Activated CD8-positive, alpha-beta memory T cell treated with anti-CD3 and anti-CD28 coated beads for 48 hours (primary cell): ENCODE results near the gene MUC5AC.
"Not testable (repeated sequence)": the region's sequence is repeated elsewhere in the genome, so short reads cannot be mapped to it uniquely, and the experiment has no call there.

Experiments used
- DNase-seq, 3 experiments: peaks; one replicate each; pipeline ENCODE4 v3.0.0-alpha.2; 2020; ENCODE audit warnings: low read depth in 2 of 3, low spot score in 2 of 3

MUC5AC gene

GRCh38 chr11:1148752-1149180, 9.0 kb upstream of the MUC5AC start:
- DNase-seq, result no peak

- DNase-seq, result no peak
Measured at GRCh38 chr11:1149545-1149944, 8.2 kb upstream of the MUC5AC start.

- no peak for DNase-seq
Measured at GRCh38 chr11:1150116-1150515, 7.6 kb upstream of the MUC5AC start.

- no peak for DNase-seq
Measured at GRCh38 chr11:1150769-1151365, 6.9 kb upstream of the MUC5AC start.

GRCh38 chr11:1151366-1152315, 6.1 kb upstream of the MUC5AC start:
- no peak for DNase-seq

GRCh38 chr11:1152316-1153104, 5.2 kb upstream of the MUC5AC start:
- peak in 1 of 3 experiments; percentile 20 for DNase-seq

- no peak for DNase-seq
Measured at GRCh38 chr11:1153105-1153950, 4.4 kb upstream of the MUC5AC start.

GRCh38 chr11:1153951-1154493, 3.7 kb upstream of the MUC5AC start:
- no peak for DNase-seq

GRCh38 chr11:1154656-1155055, 3.1 kb upstream of the MUC5AC start:
- DNase-seq, result not testable (repeated sequence)

GRCh38 chr11:1155274-1155693, 2.5 kb upstream of the MUC5AC start:
- DNase-seq, result no peak

- no peak for DNase-seq
Measured at GRCh38 chr11:1156506-1157340, 1.0 kb upstream of the MUC5AC start.

GRCh38 chr11:1157341-1157644, 460 bp upstream of the MUC5AC start:
- DNase-seq, result no peak

GRCh38 chr11:1158681-1159487, 1.1 kb downstream of the MUC5AC start:
- no peak for DNase-seq

- DNase-seq, result not testable (repeated sequence)
Measured at GRCh38 chr11:1159488-1160220, 1.9 kb downstream of the MUC5AC start.

GRCh38 chr11:1160231-1161101, 2.7 kb downstream of the MUC5AC start:
- no peak for DNase-seq

- DNase-seq, result no peak
Measured at GRCh38 chr11:1161410-1162137, 3.8 kb downstream of the MUC5AC start.

- DNase-seq, result no peak
Measured at GRCh38 chr11:1162138-1162475, 4.4 kb downstream of the MUC5AC start.
